SK-N-SH (cell line): ENCODE measurements around the gene NUAK1. TPM values are rescaled to one million over a fixed set of nuclear protein-coding genes. Genes with fewer than 3 reads are reported as not detected.

Experiments used
- CTCF ChIA-PET: fragments of 300-600, 350-600 bp; formaldehyde crosslinking; extraction: SDS; loops from one replicate; lab custom pipeline; 2021; lab: Yijun Ruan, JAX
- POLR2A ChIA-PET: fragments of 350-600 bp; sonication (Branson Sonifier 250); formaldehyde crosslinking; extraction: SDS; loops from one replicate; lab custom pipeline; 2020; ENCODE audit warnings: antibody characterized with exemption, inconsistent platforms; lab: Yijun Ruan, JAX
- DNase-seq: peaks from one replicate; pipeline ENCODE4 v3.0.0; 2012
- H2AFZ ChIP-seq: fragments of 200-600 bp; sonication (generic); 2 replicates; pipeline ENCODE4 v1.8.1; 2016; ENCODE audit warnings: antibody characterized with exemption, mild to moderate bottlenecking, low read depth
- H3F3A ChIP-seq: fragments of 200-600 bp; sonication (generic); replicated peaks from 2 replicates; pipeline ENCODE3; 2016; ENCODE audit warnings: antibody characterized with exemption, mild to moderate bottlenecking; ENCODE audit not compliant: insufficient read depth
- H3K27ac ChIP-seq, 2 experiments: fragments of 200-500 bp in 1 of 2; fragments of 200-600 bp in 1 of 2; sonication (Bioruptor generic) in 1 of 2; sonication (generic), shearing (Covaris generic) in 1 of 2; 2 replicates each; pipeline versions ENCODE4 v1.5.1 to v1.6.1; 2014 to 2016; ENCODE audit warnings: low read depth in 2 of 2, inconsistent platforms in 1 of 2, low read length in 1 of 2, mild to moderate bottlenecking in 1 of 2, mixed read lengths in 1 of 2
- H3K27me3 ChIP-seq: fragments of 200-600 bp; sonication (generic), shearing (Covaris generic); 2 replicates; pipeline ENCODE4 v1.6.1; 2016; ENCODE audit warnings: mixed run types; ENCODE audit not compliant: insufficient read depth
- H3K36me3 ChIP-seq, 2 experiments: fragments of 200-500 bp in 1 of 2; fragments of 200-600 bp in 1 of 2; sonication (Bioruptor generic) in 1 of 2; sonication (generic) in 1 of 2; replicated peaks in 1 of 2; 2 replicates each; pipeline versions ENCODE3 to v1.5.1; 2014 to 2016; ENCODE audit warnings: low read length in 1 of 2, mild to moderate bottlenecking in 1 of 2; ENCODE audit not compliant: insufficient read depth in 2 of 2, control insufficient read depth in 1 of 2
- H3K4me1 ChIP-seq, 2 experiments: fragments of 200-500 bp in 1 of 2; fragments of 200-600 bp in 1 of 2; sonication (Bioruptor generic) in 1 of 2; sonication (generic), shearing (Covaris generic) in 1 of 2; 2 replicates each; pipeline versions ENCODE4 v1.5.1 to v1.6.1; 2014 to 2016; ENCODE audit warnings: low read depth in 1 of 2, low read length in 1 of 2, mixed run types in 1 of 2; ENCODE audit not compliant: insufficient read depth in 2 of 2, control insufficient read depth in 1 of 2
- H3K4me2 ChIP-seq: fragments of 200-600 bp; sonication (generic), shearing (Covaris generic); 2 replicates; pipeline ENCODE4 v1.6.1; 2017; ENCODE audit warnings: mixed run types
- H3K4me3 ChIP-seq, 2 experiments: fragments of 200-500 bp in 1 of 2; fragments of 200-600 bp in 1 of 2; sonication (Bioruptor generic) in 1 of 2; sonication (generic), shearing (Covaris generic) in 1 of 2; 2 replicates each; pipeline versions ENCODE4 v1.5.1 to v1.8.1; 2014 to 2016; ENCODE audit warnings: low read depth in 2 of 2, inconsistent platforms in 1 of 2, low read length in 1 of 2, mild to moderate bottlenecking in 1 of 2, mixed read lengths in 1 of 2, moderate library complexity in 1 of 2
- H3K79me2 ChIP-seq: fragments of 200-600 bp; sonication (generic); 2 replicates; pipeline ENCODE4 v1.8.1; 2017; ENCODE audit warnings: mild to moderate bottlenecking; ENCODE audit not compliant: insufficient read depth
- H3K9ac ChIP-seq: fragments of 200-600 bp; sonication (generic); 2 replicates; pipeline ENCODE4 v1.6.1; 2017; ENCODE audit warnings: mixed run types
- H3K9me2 ChIP-seq: fragments of 200-600 bp; sonication (generic); 2 replicates; pipeline ENCODE4 v1.6.1; 2017; ENCODE audit warnings: mixed run types
- H3K9me3 ChIP-seq: fragments of 200-600 bp; sonication (generic); 2 replicates; pipeline ENCODE4 v1.6.1; 2017; ENCODE audit warnings: mixed run types, mild to moderate bottlenecking, moderate library complexity
- H4K20me1 ChIP-seq: fragments of 200-600 bp; sonication (generic); 2 replicates; pipeline ENCODE4 v1.6.1; 2017; ENCODE audit warnings: mild to moderate bottlenecking, mixed run types; ENCODE audit not compliant: insufficient read depth
- CHD2 ChIP-seq: fragments of 150-350 bp; IDR thresholded peaks from 2 replicates; pipeline ENCODE4 v1.6.1; 2018; ENCODE audit warnings: low read length; ENCODE audit not compliant: partially characterized antibody
- ELF1 ChIP-seq: IDR thresholded peaks from 2 replicates; pipeline ENCODE4 v1.4.0; 2012
- EP300 ChIP-seq, 2 experiments: IDR thresholded peaks; 2 replicates each; pipeline versions ENCODE4 v1.4.0 to v1.6.1; 2012; ENCODE audit warnings: borderline replicate concordance in 1 of 2, low read depth in 1 of 2, low read length in 1 of 2
- EZH2phosphoT487 ChIP-seq: fragments of 200-600 bp; sonication (generic); IDR thresholded peaks from 2 replicates; pipeline ENCODE4 v1.6.1; 2017; ENCODE audit warnings: low read depth, mixed run types, mild to moderate bottlenecking, antibody characterized with exemption, moderate library complexity, borderline replicate concordance
- FOXJ3 ChIP-seq: sonication (generic); formaldehyde crosslinking; IDR thresholded peaks from 2 replicates; pipeline ENCODE4 v1.5.1; 2020; ENCODE audit warnings: mild to moderate bottlenecking, missing genetic modification reagents
- FOXM1 ChIP-seq: IDR thresholded peaks from 2 replicates; pipeline ENCODE4 v1.4.0; 2012; ENCODE audit warnings: low read depth, mild to moderate bottlenecking
- GABPA ChIP-seq: IDR thresholded peaks from 2 replicates; pipeline ENCODE4 v1.4.0; 2012; ENCODE audit warnings: low read depth, mild to moderate bottlenecking
- GATA2 ChIP-seq: sonication (generic); formaldehyde crosslinking; IDR thresholded peaks from 2 replicates; pipeline ENCODE4 v1.5.0; 2020; ENCODE audit warnings: mild to moderate bottlenecking, missing genetic modification reagents
- JUND ChIP-seq: IDR thresholded peaks from 2 replicates; pipeline ENCODE4 v1.4.0; 2012
- MXI1 ChIP-seq: IDR thresholded peaks from 2 replicates; pipeline ENCODE4 v1.6.1; 2012; ENCODE audit warnings: mild to moderate bottlenecking, low read depth, low read length, improper control_type of control experiment
- NFIC ChIP-seq: IDR thresholded peaks from 2 replicates; pipeline ENCODE4 v1.4.0; 2012; ENCODE audit warnings: borderline replicate concordance
- RCOR1 ChIP-seq: fragments of 150-350 bp; IDR thresholded peaks from 2 replicates; pipeline ENCODE4 v1.6.1; 2017; ENCODE audit warnings: antibody characterized with exemption, low read length
- RXRA ChIP-seq: IDR thresholded peaks from 2 replicates; pipeline ENCODE4 v1.4.0; 2012; ENCODE audit warnings: low read depth, mild to moderate bottlenecking, borderline replicate concordance
- SIN3A ChIP-seq: IDR thresholded peaks from 2 replicates; pipeline ENCODE4 v1.6.1; 2012; ENCODE audit warnings: low read depth, mild to moderate bottlenecking, low read length, moderate library complexity, borderline replicate concordance
- TEAD4 ChIP-seq: IDR thresholded peaks from 2 replicates; pipeline ENCODE4 v1.4.0; 2012; ENCODE audit warnings: mild to moderate bottlenecking, borderline replicate concordance; ENCODE audit not compliant: insufficient read depth
- WGBS: methylation state at CpG from one replicate; pipeline ENCODE4 v1.1.6; 2017; ENCODE audit warnings: low lambda C conversion rate; 5-methylcytosine and 5-hydroxymethylcytosine counted together
- polyA plus RNA-seq, 3 experiments: library from polyadenylated mRNA; depleted of rRNA; stranded (reverse); fragments of >200 nt; gene quantifications; 2 replicates each; pipeline ENCODE4 v1.2.3, GENCODE V29; 2012
- TF ChIP-seq, protein P1 (sequence below): IDR thresholded peaks from 2 replicates; pipeline ENCODE4 v1.4.0; 2012; ENCODE audit warnings: low read depth
- TF ChIP-seq, protein P2 (sequence below): fragments of 150-350 bp; IDR thresholded peaks from 2 replicates; pipeline ENCODE4 v1.6.1; 2017; ENCODE audit warnings: antibody characterized with exemption, low read length, low read depth, borderline replicate concordance
- TF ChIP-seq, protein P3 (sequence below): IDR thresholded peaks from 2 replicates; pipeline ENCODE4 v1.4.0; 2012; ENCODE audit warnings: low read depth, borderline replicate concordance
- TF ChIP-seq, protein P4 (sequence below): fragments of 200-600 bp; sonication (generic); IDR thresholded peaks from 2 replicates; pipeline ENCODE4 v1.6.1; 2017; ENCODE audit warnings: antibody characterized with exemption, mild to moderate bottlenecking, moderate library complexity

The NUAK1 gene
- polyA plus RNA-seq, 1 of the 3 experiments (the other 2 are of a cell fraction), result 8.1 TPM

DNA sequence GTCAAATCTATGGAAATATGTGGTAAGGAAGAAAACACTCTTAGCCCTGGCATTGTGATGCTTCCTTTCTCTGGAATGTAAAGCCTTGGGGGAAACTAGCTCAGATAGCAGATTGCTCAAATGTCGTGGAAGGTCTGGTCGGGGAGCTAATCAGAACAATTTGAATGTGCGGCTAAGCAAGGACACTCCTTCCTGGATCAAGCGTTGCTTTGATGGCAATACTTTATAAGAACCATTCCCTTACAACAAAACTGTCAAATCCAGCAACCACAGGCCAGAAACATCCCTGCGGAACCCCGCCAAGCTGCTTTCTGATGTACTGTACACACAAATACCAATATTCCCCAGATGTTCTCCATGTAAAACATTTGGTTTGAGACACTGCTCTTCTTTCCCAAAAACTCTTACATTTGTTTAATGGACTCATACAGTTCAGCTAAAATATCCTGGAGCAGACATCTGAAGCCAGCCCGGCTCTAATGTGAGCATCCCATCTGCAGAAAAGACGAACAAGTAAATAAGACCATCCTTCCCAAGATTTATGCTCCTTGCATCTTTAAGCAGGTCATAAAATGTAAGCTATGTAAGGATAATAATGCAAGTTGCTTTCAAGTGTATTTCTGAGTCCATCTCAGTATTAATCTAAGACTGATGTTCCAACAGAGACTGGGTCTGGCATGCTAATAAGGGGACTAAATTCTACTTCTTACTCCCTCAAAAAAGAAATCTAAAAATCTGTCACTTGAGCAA, 20.2 kb downstream of the NUAK1 start:
- H3K9ac ChIP-seq, result no peak overlapping the region
- peaks cover 0 to 7% of the 10 kb centered on the region in 2 experiments for H3K36me3 ChIP-seq
- H3F3A ChIP-seq, result peaks cover 7% of the 10 kb centered on the region
- DNase-seq, result no peak
- no peak overlapping the region for H3K4me3 ChIP-seq
- H3K4me2 ChIP-seq, result no peak overlapping the region
- H2AFZ ChIP-seq, result no peak overlapping the region
- ChIA-PET CTCF (interaction anchor here (1.3 to 5.4 kb wide), 2 partner anchors 18 to 411 kb away, joined by 3 to 33 read pairs; no protein-coding TSS in a partner anchor), POLR2A (no interaction called here)
- H3K4me1 ChIP-seq, result peaks cover 0 to 19% of the 10 kb centered on the region in 2 experiments; a peak in 2 of 4 replicates
- 91% methylated on average over 8 of the region's 8 CpGs for WGBS
- no peak overlapping the region for H3K27ac ChIP-seq
- no peaks in the 10 kb centered on the region for H3K9me2 ChIP-seq
- no peaks in the 10 kb centered on the region for H3K9me3 ChIP-seq
- TF ChIP-seq NFIC, result no peak
- TF ChIP-seq, protein P1, sequence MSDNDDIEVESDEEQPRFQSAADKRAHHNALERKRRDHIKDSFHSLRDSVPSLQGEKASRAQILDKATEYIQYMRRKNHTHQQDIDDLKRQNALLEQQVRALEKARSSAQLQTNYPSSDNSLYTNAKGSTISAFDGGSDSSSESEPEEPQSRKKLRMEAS, result no peak
- no peak for TF ChIP-seq GATA2 (CRISPR knock-in tag)
- TF ChIP-seq CHD2, result no peak
- TF ChIP-seq TEAD4, result no peak
- no peak for TF ChIP-seq FOXM1
- no peak for TF ChIP-seq SIN3A
- no peak for TF ChIP-seq MXI1
- TF ChIP-seq GABPA, result no peak
- TF ChIP-seq JUND, result no peak
- TF ChIP-seq ELF1, result no peak
- TF ChIP-seq EP300 (IDR thresholded peaks at IDR 0.05; ENCODE audit: borderline replicate concordance in 1 of 2, low read depth in 1 of 2, low read length in 1 of 2), result no peak
- no peak for TF ChIP-seq EZH2phosphoT487
- no peak for TF ChIP-seq FOXJ3 (CRISPR knock-in tag)
- TF ChIP-seq, protein P2, sequence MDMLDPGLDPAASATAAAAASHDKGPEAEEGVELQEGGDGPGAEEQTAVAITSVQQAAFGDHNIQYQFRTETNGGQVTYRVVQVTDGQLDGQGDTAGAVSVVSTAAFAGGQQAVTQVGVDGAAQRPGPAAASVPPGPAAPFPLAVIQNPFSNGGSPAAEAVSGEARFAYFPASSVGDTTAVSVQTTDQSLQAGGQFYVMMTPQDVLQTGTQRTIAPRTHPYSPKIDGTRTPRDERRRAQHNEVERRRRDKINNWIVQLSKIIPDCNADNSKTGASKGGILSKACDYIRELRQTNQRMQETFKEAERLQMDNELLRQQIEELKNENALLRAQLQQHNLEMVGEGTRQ, result no peak
- TF ChIP-seq, protein P3, sequence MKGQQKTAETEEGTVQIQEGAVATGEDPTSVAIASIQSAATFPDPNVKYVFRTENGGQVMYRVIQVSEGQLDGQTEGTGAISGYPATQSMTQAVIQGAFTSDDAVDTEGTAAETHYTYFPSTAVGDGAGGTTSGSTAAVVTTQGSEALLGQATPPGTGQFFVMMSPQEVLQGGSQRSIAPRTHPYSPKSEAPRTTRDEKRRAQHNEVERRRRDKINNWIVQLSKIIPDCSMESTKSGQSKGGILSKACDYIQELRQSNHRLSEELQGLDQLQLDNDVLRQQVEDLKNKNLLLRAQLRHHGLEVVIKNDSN, result no peak
- TF ChIP-seq RXRA, result no peak
- no peak for TF ChIP-seq RCOR1
- TF ChIP-seq, protein P4, sequence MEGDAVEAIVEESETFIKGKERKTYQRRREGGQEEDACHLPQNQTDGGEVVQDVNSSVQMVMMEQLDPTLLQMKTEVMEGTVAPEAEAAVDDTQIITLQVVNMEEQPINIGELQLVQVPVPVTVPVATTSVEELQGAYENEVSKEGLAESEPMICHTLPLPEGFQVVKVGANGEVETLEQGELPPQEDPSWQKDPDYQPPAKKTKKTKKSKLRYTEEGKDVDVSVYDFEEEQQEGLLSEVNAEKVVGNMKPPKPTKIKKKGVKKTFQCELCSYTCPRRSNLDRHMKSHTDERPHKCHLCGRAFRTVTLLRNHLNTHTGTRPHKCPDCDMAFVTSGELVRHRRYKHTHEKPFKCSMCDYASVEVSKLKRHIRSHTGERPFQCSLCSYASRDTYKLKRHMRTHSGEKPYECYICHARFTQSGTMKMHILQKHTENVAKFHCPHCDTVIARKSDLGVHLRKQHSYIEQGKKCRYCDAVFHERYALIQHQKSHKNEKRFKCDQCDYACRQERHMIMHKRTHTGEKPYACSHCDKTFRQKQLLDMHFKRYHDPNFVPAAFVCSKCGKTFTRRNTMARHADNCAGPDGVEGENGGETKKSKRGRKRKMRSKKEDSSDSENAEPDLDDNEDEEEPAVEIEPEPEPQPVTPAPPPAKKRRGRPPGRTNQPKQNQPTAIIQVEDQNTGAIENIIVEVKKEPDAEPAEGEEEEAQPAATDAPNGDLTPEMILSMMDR, result no peak
- H3K79me2 ChIP-seq, result peaks cover 100% of the 10 kb centered on the region
- H4K20me1 ChIP-seq, result peaks cover 99% of the 10 kb centered on the region
- H3K27me3 ChIP-seq, result no peaks in the 10 kb centered on the region
